ENCODE data around the gene ATG14. TPM values are rescaled to one million over a fixed set of nuclear protein-coding genes. Genes with fewer than 3 reads are reported as not detected.
"Not testable (repeated sequence)": the region's sequence is repeated elsewhere in the genome, so short reads cannot be mapped to it uniquely, and the experiment has no call there.

ATG14 gene
- total RNA-seq, 1 donor from 2014 or later, result 13.1 TPM

- no peak for DNase-seq (ENCODE audit: low read depth, low spot score)
Measured at GRCh38 chr14:55352201-55352600, 59.4 kb downstream of the ATG14 start.

- DNase-seq (ENCODE audit: low read depth, low spot score), result no peak
Measured at GRCh38 chr14:55351111-55351510, 60.5 kb downstream of the ATG14 start.

GRCh38 chr14:55350461-55350860 lies 61.2 kb downstream of the ATG14 start:
- DNase-seq (ENCODE audit: low read depth, low spot score), result no peak

- DNase-seq (ENCODE audit: low read depth, low spot score), result no peak
Measured at GRCh38 chr14:55349565-55349964, 62.1 kb downstream of the ATG14 start.

GRCh38 chr14:55348766-55349453 lies 62.7 kb downstream of the ATG14 start:
- DNase-seq (ENCODE audit: low read depth, low spot score), result no peak

- no peak for DNase-seq (ENCODE audit: low read depth, low spot score)
Measured at GRCh38 chr14:55347748-55348147, 63.9 kb downstream of the ATG14 start.

- DNase-seq (ENCODE audit: low read depth, low spot score), result no peak
Measured at GRCh38 chr14:55347040-55347439, 64.6 kb downstream of the ATG14 start.

GRCh38 chr14:55344582-55345163 lies 67.0 kb downstream of the ATG14 start:
- DNase-seq (ENCODE audit: low read depth, low spot score), result not testable (repeated sequence)

- DNase-seq (ENCODE audit: low read depth, low spot score), result no peak
Measured at GRCh38 chr14:55341781-55342180, 69.8 kb downstream of the ATG14 start.

GRCh38 chr14:55340482-55340881 lies 71.1 kb downstream of the ATG14 start:
- DNase-seq (ENCODE audit: low read depth, low spot score), result no peak

GRCh38 chr14:55339770-55340169 lies 71.9 kb downstream of the ATG14 start:
- no peak for DNase-seq (ENCODE audit: low read depth, low spot score)

- DNase-seq (ENCODE audit: low read depth, low spot score), result no peak
Measured at GRCh38 chr14:55336691-55337090, 74.9 kb downstream of the ATG14 start.

GRCh38 chr14:55336162-55336561 lies 75.5 kb downstream of the ATG14 start:
- DNase-seq (ENCODE audit: low read depth, low spot score), result peak; percentile 7

- DNase-seq (ENCODE audit: low read depth, low spot score), result no peak
Measured at GRCh38 chr14:55333711-55334485, 77.7 kb downstream of the ATG14 start.

- no peak for DNase-seq (ENCODE audit: low read depth, low spot score)
Measured at GRCh38 chr14:55332654-55333570, 78.7 kb downstream of the ATG14 start.

GRCh38 chr14:55329999-55330710 lies 81.5 kb downstream of the ATG14 start:
- DNase-seq (ENCODE audit: low read depth, low spot score), result no peak

- DNase-seq (ENCODE audit: low read depth, low spot score), result no peak
Measured at GRCh38 chr14:55328317-55328716, 83.3 kb downstream of the ATG14 start.

GRCh38 chr14:55327179-55327578 lies 84.5 kb downstream of the ATG14 start:
- no peak for DNase-seq (ENCODE audit: low read depth, low spot score)

GRCh38 chr14:55324812-55325211 lies 86.8 kb downstream of the ATG14 start:
- DNase-seq (ENCODE audit: low read depth, low spot score), result no peak

GRCh38 chr14:55323910-55324309 lies 87.7 kb downstream of the ATG14 start:
- DNase-seq (ENCODE audit: low read depth, low spot score), result no peak

- no peak for DNase-seq (ENCODE audit: low read depth, low spot score)
Measured at GRCh38 chr14:55318694-55319093, 92.9 kb downstream of the ATG14 start.
